GM21717 (cell line): Measurements from ENCODE around the gene ADAMTS3.

Experiments used
- ATAC-seq: cut with Tn5 transposase; IDR thresholded peaks from one replicate; pipeline ENCODE4 v1.9.1; 2021; ENCODE audit warnings: mild to moderate bottlenecking, moderate library complexity; ENCODE audit not compliant: unreplicated experiment

Gene ADAMTS3

GRCh38 chr4:72568959-72569718 is at the start of gene ADAMTS3:
ADAMTS3 (minus strand) TSS chr4:72569221; CDS start chr4:72568762, 459 bp downstream.
- no peak for ATAC-seq

- no peak for ATAC-seq
These were observed 44.9 kb upstream of the ADAMTS3 start for GRCh38 chr4:72613959-72614358.

GRCh38 chr4:72606751-72607150 is 37.7 kb upstream of the ADAMTS3 start:
- no peak for ATAC-seq

DNA sequence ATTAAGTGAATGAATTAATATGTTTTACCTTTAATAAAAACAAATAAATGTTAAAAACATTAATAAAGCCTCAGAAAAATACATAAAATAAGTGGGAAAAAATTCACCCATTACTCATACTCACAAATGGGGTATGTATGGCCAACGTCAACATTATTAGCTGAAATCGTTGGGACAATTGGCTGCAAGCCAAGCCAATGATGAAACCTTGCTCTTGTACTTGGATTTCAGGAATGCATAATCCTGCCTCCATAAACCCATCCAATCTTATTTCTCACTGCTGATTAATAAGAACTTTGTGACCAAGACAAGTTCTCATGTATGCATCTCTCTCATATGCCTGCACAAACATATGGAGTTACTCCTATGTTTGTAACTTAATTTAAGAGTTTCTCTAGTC is 35.3 kb upstream of the ADAMTS3 start:
- no peak for ATAC-seq

GRCh38 chr4:72602396-72603376 is 33.7 kb upstream of the ADAMTS3 start:
- no peak for ATAC-seq

GRCh38 chr4:72591547-72592454 is 22.8 kb upstream of the ADAMTS3 start:
- no peak for ATAC-seq

- ATAC-seq: no peak
These were observed 18.3 kb upstream of the ADAMTS3 start for GRCh38 chr4:72587334-72587733.

DNA sequence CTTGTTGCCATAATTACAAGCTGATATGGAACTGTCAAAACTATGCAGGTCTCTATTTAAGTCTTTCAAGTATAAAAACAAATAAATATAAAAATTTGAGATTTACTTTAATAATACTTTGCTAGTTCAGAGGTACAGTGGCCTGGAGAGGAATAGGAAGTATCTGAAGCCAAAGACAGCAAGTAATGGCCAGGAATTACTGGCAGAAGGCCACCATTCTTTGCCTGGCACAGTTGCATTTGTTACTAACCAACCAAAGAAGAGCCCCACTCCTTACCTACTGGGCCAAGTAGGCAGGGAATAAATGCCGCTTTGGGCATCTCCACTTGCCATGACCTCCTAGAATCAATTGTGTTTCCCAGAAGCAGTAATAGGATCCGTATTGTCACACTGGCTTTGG is 13.8 kb upstream of the ADAMTS3 start:
- no peak for ATAC-seq

DNA sequence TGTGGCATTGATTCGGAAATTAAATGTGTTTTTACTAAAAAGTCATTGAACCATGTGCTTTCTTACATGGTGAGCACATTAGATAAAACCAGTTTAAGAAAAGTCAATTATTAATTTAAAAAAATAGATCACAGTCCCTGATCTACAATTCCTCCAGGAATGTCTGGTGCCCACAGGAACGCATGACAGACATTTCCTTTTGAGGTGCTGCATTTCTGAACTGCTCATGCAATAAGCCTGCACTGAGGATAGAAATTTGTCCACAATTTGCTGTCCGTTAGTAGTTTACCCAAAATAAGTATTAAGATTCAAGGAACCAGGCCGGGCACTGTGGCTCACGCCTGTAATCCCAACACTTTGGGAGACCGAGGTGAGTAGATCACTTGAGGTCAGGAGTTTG is 8.2 kb upstream of the ADAMTS3 start:
- no peak for ATAC-seq

DNA sequence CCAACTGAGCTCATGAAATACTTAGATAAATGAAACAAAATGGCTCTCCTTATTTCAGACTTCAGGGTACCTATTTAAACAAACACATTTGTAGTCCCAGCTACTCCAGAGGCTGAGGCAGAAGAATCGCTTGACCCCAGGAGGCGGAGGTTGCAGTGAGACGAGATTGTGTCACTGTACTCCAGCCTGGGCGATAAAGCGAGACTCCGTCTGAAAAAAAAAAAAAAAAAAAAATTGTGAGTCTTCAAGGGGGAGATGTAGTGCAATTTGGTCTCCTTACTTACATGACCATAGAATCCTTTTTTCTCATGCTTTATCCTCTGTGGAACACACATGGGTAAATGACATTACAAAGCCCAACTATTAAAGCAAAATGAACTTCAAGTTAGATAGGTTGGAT is 2.3 kb upstream of the ADAMTS3 start:
- no peak for ATAC-seq

DNA sequence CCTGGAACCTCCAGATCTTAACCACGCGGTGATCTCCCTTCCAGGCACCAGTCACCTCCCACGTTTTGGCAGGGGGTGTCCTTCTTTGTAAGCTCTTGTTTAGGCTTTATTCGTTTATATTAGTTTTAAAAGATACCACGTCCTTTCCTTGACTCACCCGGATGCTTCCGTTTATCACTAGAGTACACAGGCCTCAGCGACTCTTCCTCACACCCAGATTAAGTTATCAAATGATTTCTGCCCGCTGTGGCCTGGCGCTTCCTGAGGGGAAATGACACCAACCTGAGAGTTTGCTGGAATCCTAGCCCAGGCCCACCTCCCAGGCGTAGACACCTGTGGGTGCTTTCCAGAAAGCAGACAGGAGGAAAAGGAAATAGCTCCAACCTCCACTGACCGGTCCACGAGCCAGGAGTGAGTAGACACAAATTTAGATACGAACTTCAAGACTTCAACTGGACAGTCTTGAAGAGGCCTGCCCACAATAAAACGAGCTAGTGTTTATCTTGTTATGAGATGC is 756 bp upstream of the ADAMTS3 start:
- no peak for ATAC-seq

- no peak for ATAC-seq
These were observed 973 bp downstream of the ADAMTS3 start for GRCh38 chr4:72567821-72568675.

DNA sequence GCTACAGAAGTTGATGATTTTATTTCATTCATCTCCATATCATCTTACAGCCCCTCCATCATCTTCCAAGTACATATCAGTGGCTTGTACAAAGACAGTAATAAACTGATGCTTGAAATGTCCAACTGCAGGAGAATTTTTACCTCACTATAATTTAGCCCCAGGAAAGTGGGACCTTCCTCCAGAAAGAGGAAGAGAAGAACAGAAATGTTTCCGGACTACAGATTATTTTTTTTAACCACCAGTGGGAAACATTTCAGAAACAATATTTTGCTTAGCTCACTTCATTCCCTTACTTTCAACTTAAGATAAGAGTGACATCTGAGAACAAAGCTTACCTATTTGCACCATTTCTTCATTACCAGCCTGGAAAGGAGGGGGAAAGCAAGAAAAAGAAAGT is 2.0 kb downstream of the ADAMTS3 start:
- ATAC-seq: no peak

GRCh38 chr4:72566464-72566972 is 2.5 kb downstream of the ADAMTS3 start:
- ATAC-seq: no peak

GRCh38 chr4:72564789-72565188 is 4.2 kb downstream of the ADAMTS3 start:
- ATAC-seq: no peak

DNA sequence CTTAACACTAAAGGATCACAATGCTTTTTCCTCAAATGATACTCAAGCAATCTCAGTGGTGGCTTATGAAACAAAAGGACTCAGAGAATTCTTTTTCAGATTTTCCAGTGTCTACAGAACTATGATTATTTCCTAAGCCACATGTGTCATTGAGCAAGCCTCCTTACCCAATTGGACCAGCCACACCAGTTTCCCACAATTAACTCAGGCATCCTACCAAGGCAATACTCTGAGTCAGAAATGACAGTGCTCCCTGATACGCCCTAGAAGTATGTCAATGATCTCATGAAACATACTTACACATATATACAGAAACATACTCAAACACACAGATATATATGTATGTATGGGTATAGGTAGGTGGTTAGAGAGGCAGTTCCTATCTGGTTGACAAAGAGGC is 4.8 kb downstream of the ADAMTS3 start:
- no peak for ATAC-seq

- no peak for ATAC-seq
These were observed 10.4 kb downstream of the ADAMTS3 start for GRCh38 chr4:72558655-72559054.

DNA sequence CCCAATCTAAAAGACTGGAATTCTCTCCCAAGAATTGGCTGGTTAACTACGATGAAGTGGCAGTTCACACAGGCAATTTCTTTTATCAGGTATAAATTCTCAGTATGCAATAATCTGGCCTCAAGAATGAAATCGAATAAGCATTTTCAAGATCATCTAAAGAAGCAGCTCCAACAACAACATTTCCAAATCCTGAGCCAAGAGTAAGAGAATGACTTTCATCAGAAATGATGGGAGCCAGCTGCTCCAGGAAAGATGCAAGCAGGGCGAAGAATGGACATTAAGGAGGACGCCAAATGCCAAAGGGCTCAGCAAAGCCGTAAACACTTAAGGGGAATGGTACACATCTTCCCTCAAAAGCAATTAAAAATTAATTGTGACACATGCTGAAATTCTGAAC is 12.0 kb downstream of the ADAMTS3 start:
- ATAC-seq: no peak

- ATAC-seq: no peak
These were observed 13.6 kb downstream of the ADAMTS3 start for GRCh38 chr4:72555377-72555831.
